ENCODE measurements around the gene PALLD. TPM values are rescaled to one million over a fixed set of nuclear protein-coding genes. Genes with fewer than 3 reads are reported as not detected.

PALLD gene
- total RNA-seq, 1 donor from 2014 or later = 38.6 TPM

DNA sequence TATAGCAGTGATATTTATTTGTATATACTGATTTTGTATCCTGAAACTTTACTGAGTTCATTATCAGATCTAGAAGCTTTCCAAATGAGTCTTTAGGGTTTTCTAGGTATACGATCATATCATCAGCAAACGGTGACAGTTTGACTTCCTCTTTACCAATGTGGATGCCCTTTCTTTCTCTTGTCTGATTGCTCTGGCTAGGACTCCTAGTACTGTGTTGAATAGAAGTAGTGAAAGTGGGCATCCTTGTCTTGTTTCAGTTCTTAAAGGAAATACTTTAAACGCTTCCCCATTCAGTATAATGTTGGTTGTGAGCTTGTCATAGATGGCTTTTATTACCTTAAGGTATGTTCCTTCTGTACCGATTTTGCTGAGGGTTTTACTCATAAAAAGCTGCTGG is 475.7 kb downstream of the PALLD start:
- DNase-seq (ENCODE audit: extremely low read depth, low read depth, low spot score) = no peak

Other genes starting within 250 kb of the PALLD start
- 27.6 and 34.8 TPM in 2 replicates for gene DDX60, start 178.3 kb upstream of the PALLD start, total RNA-seq
- gene DDX60L, start 16.6 kb upstream of the PALLD start, total RNA-seq = 44.4 and 45.0 TPM in 2 replicates

All from glomerular endothelial cell (primary cell).